Left lung (tissue), 10 donors: ENCODE measurements around the gene MYOM1. TPM values are rescaled to one million over a fixed set of nuclear protein-coding genes. Genes with fewer than 3 reads are reported as not detected.

Experiments used
- ATAC-seq: fragments of 200-7000 bp; cut with Tn5 transposase; one replicate; pipeline ENCODE4 v1.9.1; 2020; ENCODE audit warnings: moderate library complexity
- DNase-seq, 4 donors: peaks; one replicate each; pipeline ENCODE4 v3.0.0-alpha.2; 2013 to 2020
- H3K27ac ChIP-seq, 2 donors: fragments of 200-600 bp; sonication (generic) in 1 of 2; one replicate each; pipeline versions ENCODE4 v1.5.0 to v1.8.0; 2020 to 2021
- H3K27me3 ChIP-seq, 2 donors: fragments of 200-600 bp; sonication (generic) in 1 of 2; one replicate each; pipeline versions ENCODE4 v1.5.0 to v1.8.0; 2020 to 2021
- H3K36me3 ChIP-seq, 2 donors: fragments of 200-600 bp; sonication (generic) in 1 of 2; one replicate each; pipeline versions ENCODE4 v1.5.0 to v1.8.0; 2020 to 2021
- H3K4me1 ChIP-seq, 2 donors: fragments of 200-600 bp; one replicate each; pipeline ENCODE4 v1.8.0; 2021
- H3K4me3 ChIP-seq, 2 donors: fragments of 200-600 bp; sonication (generic) in 1 of 2; one replicate each; pipeline versions ENCODE4 v1.5.0 to v1.8.0; 2020 to 2021; ENCODE audit warnings: mild to moderate bottlenecking in 1 of 2
- H3K9me3 ChIP-seq, 2 donors: fragments of 200-600 bp; sonication (generic) in 1 of 2; one replicate each; pipeline versions ENCODE4 v1.5.0 to v1.8.0; 2020 to 2021
- CTCF ChIP-seq, 2 donors: fragments of 200-600 bp; sonication (generic) in 1 of 2; IDR thresholded peaks; one replicate each; pipeline versions ENCODE4 v1.5.0 to v1.8.0; 2021; ENCODE audit warnings: antibody characterized with exemption in 2 of 2
- intact Hi-C, 2 donors: fragments of 100-400 bp; cut with DNase I; formaldehyde crosslinking; loops; one replicate each; pipeline versions ENCODE4 v1.11.2 to v1.14.2; 2022
- polyA plus RNA-seq, 6 donors: library from polyadenylated mRNA; unstranded; fragments of 120-200 nt; gene quantifications; one replicate each; pipeline ENCODE4 v1.2.1, GENCODE V29; 2013; ENCODE audit not compliant: insufficient read length in 6 of 6
- total RNA-seq, 2 donors: library from RNA; stranded (reverse); fragmentation: NEBNext Ultra II Directional; extraction: Animal tissue kit (Norgen Biotek cat#: 25700); gene quantifications; one replicate each; pipeline ENCODE4 v1.2.1, GENCODE V29; 2021
- donor health status: DM: no; HTN: yes; CAD: no.
- donor health status: DM: no; HTN: no; CAD: no.

MYOM1 gene
- total and polyA plus RNA-seq, 8 donors, result 1.5 to 4.5 (median 2.4) TPM

- DNase-seq (no peak), ATAC-seq (no peak)
- Histone ChIP-seq H3K9me3 (no peaks in the 10 kb centered on the region), H3K27me3 (no peaks in the 10 kb centered on the region), H3K4me1 (peaks cover 0 to 6% of the 10 kb centered on the region in 2 donors), H3K4me3 (no peak overlapping the region), H3K36me3 (no peaks in the 10 kb centered on the region), H3K27ac (no peak overlapping the region)
- intact Hi-C loops, result no loop called here
- no peak for TF ChIP-seq CTCF (IDR thresholded peaks at IDR 0.05)
These were observed 66.6 kb downstream of the MYOM1 start for GRCh38 chr18:3153107-3153704.

- ATAC-seq, result no peak
- DNase-seq, result no peak
- peaks cover 0 to 6% of the 10 kb centered on the region in 2 donors for H3K4me1 ChIP-seq
- H3K4me3 ChIP-seq, result no peak overlapping the region
- no peaks in the 10 kb centered on the region for H3K27me3 ChIP-seq
- no peak overlapping the region for H3K27ac ChIP-seq
- TF ChIP-seq CTCF (IDR thresholded peaks at IDR 0.05), result no peak
- intact Hi-C loops, result no loop called here
- H3K36me3 ChIP-seq, result no peaks in the 10 kb centered on the region
- H3K9me3 ChIP-seq, result no peaks in the 10 kb centered on the region
These were observed 67.5 kb downstream of the MYOM1 start for GRCh38 chr18:3152294-3152693.

GRCh38 chr18:3151399-3152264 lies 68.1 kb downstream of the MYOM1 start:
- DNase-seq, result no peak

GRCh38 chr18:3150688-3151087 lies 69.1 kb downstream of the MYOM1 start:
- no peak for ATAC-seq
- no peak for DNase-seq
- intact Hi-C loops, result no loop called here
- no peak overlapping the region for H3K27ac ChIP-seq
- peaks cover 0 to 6% of the 10 kb centered on the region in 2 donors for H3K4me1 ChIP-seq
- no peaks in the 10 kb centered on the region for H3K9me3 ChIP-seq
- no peak for TF ChIP-seq CTCF (IDR thresholded peaks at IDR 0.05)
- H3K27me3 ChIP-seq, result no peaks in the 10 kb centered on the region
- H3K36me3 ChIP-seq, result no peaks in the 10 kb centered on the region
- no peak overlapping the region for H3K4me3 ChIP-seq

More at GRCh38 chr18:3151399-3152264, 68.1 kb downstream of the MYOM1 start:
- ATAC-seq, result peak; percentile 42
- Histone ChIP-seq H3K27ac (no peak overlapping the region), H3K36me3 (no peaks in the 10 kb centered on the region), H3K9me3 (no peaks in the 10 kb centered on the region), H3K4me3 (no peak overlapping the region), H3K4me1 (peaks cover 0 to 6% of the 10 kb centered on the region in 2 donors), H3K27me3 (no peaks in the 10 kb centered on the region)
- intact Hi-C loops, result no loop called here
- peak; percentile 68 to 78 for TF ChIP-seq CTCF (IDR thresholded peaks at IDR 0.05)

GRCh38 chr18:3150274-3150673 lies 69.5 kb downstream of the MYOM1 start:
- no peak overlapping the region for H3K27ac ChIP-seq
- intact Hi-C loops, result no loop called here
- ATAC-seq, result no peak

More at GRCh38 chr18:3150274-3150673, 69.5 kb downstream of the MYOM1 start:
- Histone ChIP-seq H3K9me3 (no peaks in the 10 kb centered on the region), H3K4me1 (peaks cover 0 to 6% of the 10 kb centered on the region in 2 donors), H3K27me3 (no peaks in the 10 kb centered on the region), H3K4me3 (no peak overlapping the region), H3K36me3 (no peaks in the 10 kb centered on the region)
- DNase-seq, result no peak
- no peak for TF ChIP-seq CTCF (IDR thresholded peaks at IDR 0.05)
